IPS DF 4.7 (cell line): ENCODE data around the gene BICRAL.
"Not testable (repeated sequence)": the region's sequence is repeated elsewhere in the genome, so short reads cannot be mapped to it uniquely, and the experiment has no call there.

ENCODE experiments used
- DNase-seq: peaks from one replicate; pipeline ENCODE4 v3.0.0-alpha.2; 2013; ENCODE audit warnings: low spot score; ENCODE audit errors: extremely low read depth

Gene BICRAL

DNA sequence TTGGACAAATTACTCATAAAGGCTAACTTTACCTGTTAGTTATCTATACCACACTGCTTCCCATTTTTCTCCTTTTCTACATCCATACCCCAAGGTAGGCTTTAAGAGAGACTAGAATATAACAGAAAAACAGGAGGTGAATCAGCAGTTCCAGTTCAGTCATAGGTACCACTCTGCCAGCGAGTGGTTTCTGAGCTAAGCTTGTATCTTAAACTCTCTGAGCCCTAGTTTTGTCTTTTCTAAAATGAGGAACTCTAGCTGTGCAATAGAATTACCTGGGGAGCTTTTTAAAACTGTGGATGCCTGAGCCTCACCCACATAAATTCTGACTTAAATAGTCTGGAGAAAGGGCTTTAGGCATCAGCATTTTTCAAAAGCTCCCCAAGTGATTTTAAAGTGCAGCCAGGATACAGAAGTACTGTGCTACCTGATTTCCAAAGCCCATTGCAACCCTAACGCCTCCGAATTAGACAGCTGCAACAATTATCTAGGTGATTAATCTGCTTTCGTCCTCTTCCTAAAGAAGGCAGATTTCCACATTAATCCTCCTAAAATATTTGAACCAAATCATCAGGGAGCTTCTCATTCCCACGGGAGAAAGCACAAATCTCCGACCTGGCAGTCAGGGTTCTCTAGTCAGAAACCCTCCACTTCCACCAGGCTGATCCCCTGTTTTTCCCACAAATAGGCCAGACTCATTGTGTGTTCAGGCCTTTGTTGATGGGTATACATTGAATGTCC lies 60.2 kb downstream of the BICRAL start:
- no peak for DNase-seq

DNA sequence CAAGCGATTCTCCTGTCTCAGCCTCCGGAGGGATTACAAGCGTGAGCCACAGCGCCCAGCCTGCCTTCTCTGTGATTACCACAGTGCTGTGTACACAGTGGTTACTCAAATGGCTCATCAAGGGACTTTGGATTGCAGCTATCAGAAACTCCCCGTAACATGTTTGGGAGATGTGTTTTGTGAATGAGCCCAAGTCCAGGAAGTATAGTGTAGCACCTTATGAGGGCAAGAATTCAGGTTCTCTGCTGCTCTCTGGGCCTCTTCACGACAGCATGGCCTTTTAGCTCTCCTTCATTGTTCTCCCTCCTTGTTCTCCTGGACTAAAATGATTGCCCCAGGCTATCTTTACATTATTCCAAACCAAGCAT lies 63.5 kb downstream of the BICRAL start:
- no peak for DNase-seq

DNA sequence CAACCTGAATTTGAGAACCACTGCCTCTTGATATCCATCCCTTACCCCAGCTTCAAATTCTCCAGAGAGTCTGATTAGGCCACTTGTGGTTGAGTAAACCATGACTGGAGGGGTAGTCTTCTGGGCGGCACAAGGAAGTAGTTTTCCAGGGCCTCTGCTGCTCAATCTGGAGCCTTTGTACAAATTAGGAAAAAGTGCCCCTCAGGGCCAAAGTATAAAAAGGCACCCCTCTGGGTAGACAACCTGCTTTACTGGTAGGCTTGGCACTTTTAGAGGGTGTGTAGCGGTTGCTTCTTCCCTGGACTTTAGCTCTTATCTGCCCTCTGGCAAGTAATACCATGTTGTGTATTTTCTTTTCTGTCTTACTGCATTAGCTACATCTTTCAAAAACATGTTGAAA lies 64.7 kb downstream of the BICRAL start:
- DNase-seq: no peak

DNA sequence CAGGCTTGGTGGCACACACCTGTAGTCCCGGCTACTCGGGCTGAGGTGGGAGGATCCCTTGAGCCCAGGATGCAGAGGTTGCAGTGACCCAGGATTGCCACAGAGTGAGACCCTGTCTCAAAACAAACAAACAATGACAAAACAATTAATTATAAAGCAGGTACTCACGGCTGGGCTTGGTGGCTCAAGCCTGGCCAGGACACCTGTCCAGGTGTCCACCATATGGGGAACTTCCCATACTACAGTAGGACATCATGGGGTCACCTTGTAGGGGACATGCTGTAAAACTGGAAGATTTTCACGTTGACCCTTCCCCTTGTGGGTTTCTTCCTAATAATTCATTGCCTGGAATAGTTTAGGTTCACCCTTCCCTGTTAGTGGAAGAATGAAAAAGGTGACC lies 66.8 kb downstream of the BICRAL start:
- DNase-seq: no peak

DNA sequence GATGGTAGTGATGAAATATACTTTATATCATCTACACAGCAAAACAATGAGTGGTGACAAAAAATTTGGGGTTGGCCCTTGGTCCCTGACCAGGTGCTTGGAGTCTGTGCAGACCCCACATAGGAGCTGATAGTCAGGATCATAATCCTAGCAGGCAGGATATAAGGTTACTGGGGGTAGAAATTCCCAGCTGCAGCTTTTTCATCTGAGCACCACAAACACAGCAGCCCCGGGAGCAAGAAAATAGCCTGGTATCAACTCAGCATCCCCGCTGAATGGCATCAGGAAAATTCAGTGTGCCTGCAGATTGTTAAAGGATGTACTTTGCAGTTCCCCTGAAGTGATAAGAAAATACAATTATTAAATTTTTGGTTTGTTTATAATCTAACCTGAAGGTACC lies 69.7 kb downstream of the BICRAL start:
- no peak for DNase-seq

DNA sequence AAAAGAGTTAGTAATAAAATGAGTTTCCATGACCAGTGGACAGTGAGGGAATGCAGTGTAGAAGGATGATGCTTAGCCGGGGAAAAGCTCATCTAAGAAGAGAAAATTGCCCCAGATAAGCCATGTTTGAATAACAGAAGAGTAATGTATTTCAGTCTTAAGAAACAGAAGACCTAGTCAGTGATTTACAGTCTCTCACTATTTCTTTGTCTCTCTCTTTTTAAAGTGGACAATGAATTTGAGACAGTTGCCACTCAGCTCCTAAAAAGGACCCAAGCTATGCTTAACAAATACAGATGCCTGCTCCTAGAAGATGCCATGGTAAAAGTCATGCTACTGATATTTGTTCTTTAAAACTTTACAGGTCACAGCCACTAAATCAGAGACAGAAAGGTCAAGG lies 78.2 kb downstream of the BICRAL start:
- DNase-seq: no peak

DNA sequence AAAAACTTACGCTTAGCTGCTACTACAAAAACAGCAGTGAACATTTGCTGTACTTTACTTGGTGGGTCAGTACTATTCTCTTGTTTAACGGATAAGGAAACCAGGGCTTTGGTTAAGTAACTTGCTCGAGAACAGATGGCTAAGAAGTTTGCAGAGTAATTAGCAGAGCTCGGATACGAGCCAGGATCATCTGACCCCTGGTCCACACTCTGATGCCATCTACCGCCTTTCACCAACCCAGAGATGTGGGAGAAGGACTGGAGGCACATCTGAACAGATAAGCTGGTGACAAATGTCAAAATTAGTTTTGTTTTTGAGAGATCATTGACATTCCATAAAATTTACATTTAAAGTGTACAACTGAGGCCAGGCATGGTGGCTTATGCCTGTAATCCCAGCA lies 78.6 kb downstream of the BICRAL start:
- DNase-seq: no peak

DNA sequence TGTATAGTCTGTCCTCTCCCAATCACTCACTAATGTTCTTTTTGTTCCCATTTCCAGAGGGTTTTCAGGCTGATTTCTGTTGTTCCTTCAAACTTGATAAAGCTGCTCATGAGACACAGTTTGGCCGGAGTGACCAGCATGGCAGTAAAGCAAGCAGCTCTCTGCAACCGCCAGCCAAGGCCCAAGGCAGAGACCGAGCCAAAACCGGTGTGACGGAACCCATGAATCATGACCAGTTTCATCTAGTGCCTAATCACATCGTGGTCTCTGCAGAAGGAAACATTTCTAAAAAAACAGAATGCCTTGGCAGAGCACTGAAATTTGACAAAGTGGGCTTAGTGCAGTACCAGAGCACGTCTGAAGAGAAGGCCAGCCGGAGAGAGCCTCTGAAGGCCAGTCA lies 82.8 kb downstream of the BICRAL start:
- no peak for DNase-seq

DNA sequence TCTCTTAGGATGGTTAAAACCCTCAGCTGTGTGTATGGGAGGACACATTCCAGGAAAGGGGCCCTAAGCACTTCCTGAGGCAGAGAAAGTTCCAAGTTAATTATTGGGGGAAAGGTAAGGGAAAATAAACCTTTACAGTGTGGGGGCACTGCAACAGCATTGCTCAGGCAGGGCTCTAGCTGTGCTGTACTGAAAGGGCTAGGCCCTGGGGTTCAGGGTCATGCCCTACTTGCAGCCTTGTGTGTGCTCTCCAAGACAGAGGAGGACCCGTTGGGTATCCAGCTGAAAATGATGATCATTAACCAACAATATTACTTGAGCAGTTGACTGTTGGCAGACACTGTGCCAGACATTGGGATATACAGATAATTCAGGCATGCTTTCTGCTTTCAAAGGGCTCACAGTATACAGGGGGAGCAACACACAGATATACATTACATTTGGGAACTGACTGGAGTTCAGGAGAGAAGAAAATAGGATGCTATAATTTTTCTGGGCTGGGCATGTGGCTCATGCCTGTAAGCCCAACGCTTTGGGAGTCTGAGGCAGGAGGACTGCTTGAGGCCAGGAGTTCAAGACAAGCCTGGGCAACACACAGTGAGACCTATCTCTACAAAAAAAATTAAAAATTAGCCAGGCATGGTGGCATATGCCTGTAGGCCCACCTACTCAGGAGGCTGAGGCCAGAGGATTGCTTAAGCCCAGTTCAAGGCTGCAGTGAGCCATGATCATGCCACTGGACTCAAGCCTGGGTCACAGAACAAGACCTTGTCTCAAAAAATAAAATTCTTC lies 88.5 kb downstream of the BICRAL start:
- no peak for DNase-seq

DNA sequence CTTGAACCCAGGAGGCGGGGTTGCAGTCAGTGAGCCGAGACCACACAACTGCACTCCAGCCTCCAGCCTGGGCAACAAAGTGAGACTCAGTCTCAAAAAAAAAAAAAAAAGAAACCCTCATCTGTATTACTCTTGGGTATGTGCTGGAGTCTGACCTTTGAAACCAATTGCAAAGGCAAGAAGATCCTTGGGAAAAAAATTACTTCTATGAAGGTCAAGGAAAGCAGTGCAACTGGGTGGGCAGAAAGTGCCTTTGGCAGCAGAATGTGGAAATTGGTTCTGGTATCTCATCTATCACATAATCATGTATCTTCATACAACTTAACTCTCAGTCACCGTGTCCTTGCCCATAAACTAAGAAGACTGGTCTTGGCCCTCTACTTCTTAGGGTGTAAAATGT lies 89.9 kb downstream of the BICRAL start:
- DNase-seq: no peak

DNA sequence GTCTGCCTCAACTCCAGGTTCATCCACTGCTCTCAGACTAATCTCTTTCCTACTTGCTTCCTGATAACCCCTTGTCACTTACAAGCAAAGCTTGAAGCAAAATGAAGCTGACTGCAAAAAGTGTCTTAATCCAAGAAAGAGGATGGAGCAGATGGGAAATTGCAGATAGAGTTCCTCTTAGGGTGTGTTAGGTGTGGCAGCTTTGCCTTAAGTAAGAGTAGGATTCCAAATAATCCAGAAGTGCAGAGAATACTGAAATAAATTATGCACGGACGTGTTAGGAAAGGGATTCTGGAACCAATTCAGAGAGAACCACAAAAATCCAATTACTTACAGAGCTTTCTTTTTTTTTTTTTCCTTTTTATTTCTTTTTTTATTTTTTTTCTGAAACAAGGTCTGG lies 91.5 kb downstream of the BICRAL start:
- no peak for DNase-seq

DNA sequence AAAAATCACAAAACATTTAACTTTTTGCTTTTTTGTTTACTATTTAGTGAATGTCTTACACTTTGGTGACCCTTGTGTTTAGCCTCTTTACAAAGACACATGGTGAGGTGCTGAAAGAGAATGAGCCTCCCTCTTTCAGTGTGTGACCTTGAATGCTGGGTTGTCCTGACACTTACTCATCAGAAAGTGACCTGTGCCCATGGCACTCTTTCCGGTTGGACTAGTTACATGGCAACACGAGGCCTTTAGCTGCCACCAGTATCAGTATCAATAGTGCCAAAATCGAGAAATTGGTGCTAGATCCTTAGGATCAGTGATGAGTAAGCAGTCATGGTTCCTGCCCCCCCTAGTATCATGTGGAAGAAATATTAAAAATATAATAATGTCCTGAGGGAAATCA lies 95.8 kb downstream of the BICRAL start:
- DNase-seq: no peak

DNA sequence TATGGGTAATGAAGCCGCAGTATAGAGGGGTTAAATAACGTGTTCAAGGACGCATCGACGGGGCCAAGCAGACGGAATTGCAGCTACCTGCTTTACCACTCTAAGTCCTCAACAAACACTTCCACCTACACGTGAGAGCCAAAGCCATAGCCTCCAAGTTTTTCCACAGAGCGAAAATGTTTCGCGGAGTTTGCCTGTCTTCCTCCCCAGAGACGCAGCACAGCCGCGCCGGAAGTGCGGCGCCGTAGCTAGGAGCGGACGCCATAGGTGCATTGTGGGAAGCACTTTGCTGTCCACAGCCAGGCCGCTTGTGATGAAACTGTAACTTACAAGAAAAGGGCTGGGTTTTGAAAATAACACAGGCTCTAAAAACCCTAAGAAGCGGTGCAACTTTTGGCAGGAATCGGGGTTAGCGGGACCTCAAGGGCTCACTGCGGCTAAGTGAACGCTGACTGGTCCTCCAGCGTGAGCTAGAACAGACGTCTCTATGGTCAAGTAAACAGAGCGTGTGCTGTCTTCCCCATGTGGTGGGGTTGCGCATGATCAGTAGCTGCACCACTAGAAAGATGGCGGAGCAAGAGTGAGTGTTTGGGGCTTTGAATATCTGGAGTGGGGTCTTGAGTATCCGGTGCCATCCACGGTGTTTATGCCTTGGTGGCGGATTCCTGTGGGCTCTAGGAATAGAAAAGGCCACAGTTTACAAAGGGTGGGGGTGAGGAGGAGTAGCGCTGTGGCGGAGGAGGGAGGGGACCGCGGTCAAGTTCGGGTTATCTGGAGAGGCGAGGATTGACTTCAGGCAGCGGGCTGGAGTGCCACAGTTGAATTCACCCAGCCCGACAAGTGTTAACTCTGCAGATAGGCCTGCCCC lies 97.8 kb downstream of the BICRAL start, which contains the start of gene RPL7L1:
Gene RPL7L1 (plus strand): TSS at position 245 of the 868 bp plus-strand sequence. CDS start 295 bp downstream, at position 540.
- DNase-seq: no peak

DNA sequence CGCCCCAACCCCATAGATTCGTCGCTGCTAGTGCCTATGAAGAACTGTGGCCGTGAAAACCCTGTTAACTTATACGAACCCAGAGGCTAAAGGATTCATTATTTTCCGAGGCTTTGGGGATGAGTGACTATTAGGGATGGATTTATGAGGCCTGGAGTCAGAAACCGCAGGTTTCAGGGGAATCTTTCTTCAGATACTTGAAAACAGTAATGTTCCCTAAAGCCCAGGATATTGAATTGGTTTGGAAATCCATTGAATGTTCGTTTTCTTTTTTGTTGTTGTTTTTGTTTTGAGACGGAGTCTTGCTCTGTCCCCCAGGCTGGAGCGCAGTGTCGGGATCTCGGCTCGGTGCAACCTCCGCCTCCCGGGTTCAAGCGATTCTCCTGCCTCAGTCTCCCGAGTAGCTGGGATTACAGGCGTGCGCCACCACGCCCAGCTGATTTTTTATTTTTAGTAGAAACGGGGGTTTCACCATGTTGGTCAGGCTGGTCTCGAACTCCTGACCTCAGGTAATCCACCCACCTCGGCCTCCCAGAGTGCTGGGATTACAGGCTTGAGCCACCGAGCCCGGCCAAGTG lies 98.5 kb downstream of the BICRAL start:
- not testable (repeated sequence) for DNase-seq

DNA sequence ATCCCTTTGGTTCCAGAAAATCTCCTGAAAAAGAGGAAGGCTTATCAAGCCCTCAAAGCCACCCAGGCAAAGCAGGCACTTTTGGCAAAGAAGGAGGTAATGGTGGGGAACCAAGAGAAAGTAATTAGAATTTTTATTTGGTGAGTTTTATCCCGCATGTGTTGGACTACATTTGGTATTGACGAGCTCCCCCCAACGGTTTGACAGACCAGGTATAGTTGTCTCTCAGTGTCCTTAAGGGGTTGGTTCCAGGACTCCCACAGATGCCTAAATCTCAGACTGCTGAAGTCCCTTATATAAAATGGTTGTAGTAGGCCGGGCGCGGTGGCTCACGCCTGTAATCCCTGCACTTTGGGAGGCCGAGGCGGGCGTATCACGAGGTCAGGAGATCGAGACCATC lies 99.0 kb downstream of the BICRAL start:
- not testable (repeated sequence) for DNase-seq

DNA sequence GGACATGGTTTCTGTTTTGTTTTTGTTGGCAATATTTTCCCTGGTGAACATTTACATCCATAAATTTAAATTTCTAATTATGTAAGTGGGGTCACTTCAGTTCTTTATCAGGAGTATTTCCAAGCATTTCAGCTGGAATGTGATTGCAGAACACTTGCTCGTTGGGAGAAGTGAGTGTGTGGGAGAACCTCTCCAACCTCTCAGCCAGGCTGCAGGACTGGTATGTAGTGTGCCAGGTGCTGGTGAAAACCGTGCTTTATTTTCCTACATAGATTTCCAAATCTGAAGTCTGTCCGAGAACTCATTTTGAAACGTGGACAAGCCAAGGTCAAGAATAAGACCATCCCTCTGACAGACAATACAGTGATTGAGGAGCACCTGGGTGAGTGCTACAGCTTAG lies 103.8 kb downstream of the BICRAL start:
- no peak for DNase-seq

DNA sequence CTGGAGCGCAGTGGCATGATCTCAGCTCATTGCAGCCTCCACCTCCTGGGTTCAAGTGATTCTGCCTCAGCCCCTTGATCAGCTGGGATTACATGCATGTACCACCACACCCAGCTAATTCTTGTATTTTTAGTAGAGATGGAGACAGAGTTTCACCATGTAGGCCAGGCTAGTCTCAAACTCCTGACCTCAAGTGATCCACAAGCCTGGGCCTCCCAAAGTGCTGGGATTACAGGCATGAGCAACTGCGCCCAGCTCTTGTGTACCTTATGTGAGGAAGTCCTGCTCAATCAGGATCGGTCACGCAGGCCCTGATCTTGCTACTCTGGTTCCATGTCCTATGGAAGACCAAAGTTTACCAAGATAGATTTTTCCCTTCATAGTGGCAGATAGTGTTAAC lies 106.3 kb downstream of the BICRAL start:
- not testable (repeated sequence) for DNase-seq

DNA sequence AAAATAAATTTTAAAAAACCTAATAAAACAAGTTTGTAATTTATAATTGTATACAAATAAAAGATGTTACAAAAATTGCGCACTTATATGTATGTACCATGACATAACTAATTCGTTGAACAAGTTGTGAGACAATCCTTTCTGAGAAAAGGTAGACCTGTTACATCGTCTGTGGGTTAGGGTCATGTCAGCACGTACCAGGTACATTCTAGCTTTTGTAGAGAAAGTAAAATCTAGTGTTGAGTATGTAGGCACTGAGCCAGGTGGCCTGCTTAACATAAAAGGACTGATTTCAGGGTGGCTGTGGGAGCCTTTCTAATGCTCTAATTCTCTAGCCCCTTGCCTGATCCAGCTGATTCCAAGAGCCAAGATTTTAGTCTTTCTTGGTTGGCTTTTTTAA lies 108.0 kb downstream of the BICRAL start:
- no peak for DNase-seq

DNA sequence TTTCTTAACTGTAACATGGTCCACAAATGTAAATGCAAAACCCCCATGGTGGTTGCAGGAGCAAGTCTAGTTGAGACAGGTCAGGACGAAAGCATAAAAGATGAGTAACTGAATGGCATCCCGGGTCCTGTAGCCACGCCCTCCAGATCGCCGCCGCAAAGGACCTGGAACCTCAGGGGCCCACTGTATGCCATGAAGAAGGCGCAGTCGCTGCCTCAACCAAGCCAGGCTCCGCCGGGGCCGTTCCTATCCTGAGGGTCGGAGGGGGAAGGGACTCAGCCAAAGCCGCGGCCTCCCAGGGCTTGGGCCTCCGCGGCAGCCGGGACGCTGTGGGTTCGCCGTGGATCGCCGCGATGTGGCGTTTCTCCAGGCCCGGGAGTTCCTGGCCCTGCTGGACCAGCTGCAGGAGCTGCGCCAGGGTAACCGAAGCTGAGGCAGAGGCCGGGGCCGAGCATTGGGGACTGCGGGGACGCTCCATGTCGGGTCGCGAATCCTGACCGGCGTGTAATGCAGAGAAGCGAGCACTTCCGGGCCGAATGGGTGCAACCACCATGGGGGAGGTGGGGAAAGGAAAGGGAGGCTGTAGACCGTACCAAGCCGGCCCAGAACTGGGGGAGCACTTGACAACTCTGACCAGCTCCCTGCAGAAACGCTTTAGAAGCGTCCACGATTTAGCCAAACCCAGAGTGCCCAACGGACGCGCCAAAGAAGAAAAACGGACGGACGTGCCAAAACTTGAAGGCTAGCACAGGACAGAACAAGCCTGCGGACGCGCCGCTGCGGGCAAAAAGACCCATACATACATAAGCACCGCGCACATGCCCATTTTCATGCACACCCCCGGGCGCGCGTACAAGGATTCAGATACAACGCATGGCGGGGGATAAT lies 108.7 kb downstream of the BICRAL start:
- DNase-seq: no peak

DNA sequence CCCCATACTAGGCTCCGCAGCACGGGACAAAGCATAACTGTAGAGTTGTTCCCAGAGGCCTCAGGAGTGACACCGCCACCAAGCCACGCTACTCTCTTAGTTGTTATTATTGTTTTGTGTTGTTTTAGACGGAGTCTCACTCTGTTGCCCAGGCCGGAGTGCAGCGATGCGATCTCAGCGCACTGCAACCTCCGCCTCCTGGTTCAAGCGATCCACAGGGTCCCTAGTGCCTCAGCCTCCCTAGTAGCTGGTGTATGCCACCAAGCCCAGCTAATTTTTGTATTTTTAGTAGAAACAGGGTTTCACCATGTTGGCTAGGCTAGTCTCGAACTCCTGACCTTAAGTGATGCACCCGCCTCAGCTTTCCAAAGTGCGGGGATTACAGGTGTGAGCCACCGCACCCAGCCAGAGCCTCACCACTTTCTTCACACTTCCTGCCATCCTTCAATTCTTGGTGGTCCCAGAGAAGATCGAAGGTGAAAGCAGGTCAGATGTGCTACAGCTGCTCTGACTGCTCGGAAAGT lies 109.4 kb downstream of the BICRAL start:
- DNase-seq: no peak
